ENCODE data around the gene ADD1. TPM values are rescaled to one million over a fixed set of nuclear protein-coding genes. Genes with fewer than 3 reads are reported as not detected.
A peak's percentile ranks its signal among the peaks of the same experiment; 100 is the strongest.

Gene ADD1
- total RNA-seq, 1 experiment from 2014 or later, result 181 TPM

- Histone ChIP-seq H3K9me3 (ENCODE audit: insufficient read depth, low read depth) (no peaks in the 10 kb centered on the region), H3K36me3 (ENCODE audit: low read depth) (no peaks in the 10 kb centered on the region), H3K4me1 (replicated peaks; ENCODE audit: insufficient read depth) (peaks cover 77% of the 10 kb centered on the region), H3K4me3 (no peak overlapping the region), H3K4me2 (peak overlapping the region; percentile 72), H3K27ac (peak overlapping the region; percentile 51; the same call in 1 of the 2 replicates), H2AFZ (no peak overlapping the region), H3K79me2 (ENCODE audit: low read depth) (peaks cover 5% of the 10 kb centered on the region; the same call in 1 of the 2 replicates), H3F3A (ENCODE audit: insufficient read depth, low read depth) (peaks cover 29% of the 10 kb centered on the region), H3K27me3 (ENCODE audit: insufficient read depth, low read depth) (no peaks in the 10 kb centered on the region), H3K9me2 (ENCODE audit: insufficient read depth) (no peaks in the 10 kb centered on the region), H4K20me1 (ENCODE audit: insufficient read depth) (no peaks in the 10 kb centered on the region)
- no TSS peak for BruUV-seq (replicated peaks)
- ChIA-PET POLR2A (ENCODE audit: unreplicated experiment) (no interaction called here), CTCF (interaction anchor here (0.5 to 1.3 kb wide), 3 partner anchors 9 to 102 kb away, joined by 3 to 13 read pairs (median 4); no protein-coding TSS in a partner anchor)
- TF ChIP-seq EZH2 (IDR thresholded peaks at IDR 0.05; ENCODE audit: low read depth) (no peak), CTCF (conservative IDR thresholded peaks at IDR 0.05) (no peak)
- intact Hi-C loops (cut with micrococcal nuclease; ENCODE audit: unreplicated experiment), result no loop called here
- DNase-seq, result peak; percentile 51 to 73
Observed at GRCh38 chr4:2800691-2801596, 42.7 kb upstream of the ADD1 start.

GRCh38 chr4:2802618-2803531, 40.8 kb upstream of the ADD1 start:
- H3F3A ChIP-seq (ENCODE audit: insufficient read depth, low read depth), result peaks cover 18% of the 10 kb centered on the region
- no peak overlapping the region for H3K4me3 ChIP-seq
- no peaks in the 10 kb centered on the region for H3K36me3 ChIP-seq (ENCODE audit: low read depth)
- peaks cover 64% of the 10 kb centered on the region for H3K4me1 ChIP-seq (replicated peaks; ENCODE audit: insufficient read depth)
- CTCF ChIA-PET, result no interaction called here
- no peak overlapping the region for H2AFZ ChIP-seq
- peaks cover 5% of the 10 kb centered on the region; the same call in 1 of the 2 replicates for H3K79me2 ChIP-seq (ENCODE audit: low read depth)
- H3K9me3 ChIP-seq (ENCODE audit: insufficient read depth, low read depth), result no peaks in the 10 kb centered on the region
- H3K27me3 ChIP-seq (ENCODE audit: insufficient read depth, low read depth), result no peaks in the 10 kb centered on the region
- no peak overlapping the region for H3K4me2 ChIP-seq
- no peak for TF ChIP-seq EZH2 (IDR thresholded peaks at IDR 0.05; ENCODE audit: low read depth)
- TF ChIP-seq CTCF (conservative IDR thresholded peaks at IDR 0.05), result no peak
- POLR2A ChIA-PET (ENCODE audit: unreplicated experiment), result no interaction called here
- intact Hi-C loops (cut with micrococcal nuclease; ENCODE audit: unreplicated experiment), result no loop called here
- H4K20me1 ChIP-seq (ENCODE audit: insufficient read depth), result 0 out of 2 replicates have a peak, but pooled peaks cover 3% of the 10 kb centered on the region
- BruUV-seq (replicated peaks), result no TSS peak
- no peak overlapping the region for H3K27ac ChIP-seq
- no peaks in the 10 kb centered on the region for H3K9me2 ChIP-seq (ENCODE audit: insufficient read depth)
- DNase-seq, result no peak
